Skin epidermis (tissue), 12 donors: ENCODE data around the gene ACAD10.
"Not testable (repeated sequence)": the region's sequence is repeated elsewhere in the genome, so short reads cannot be mapped to it uniquely, and the experiment has no call there.

Experiments used
- H3K27ac ChIP-seq, 21 experiments: fragments of 200-600 bp; sonication (generic) in 11 of 21; one replicate each; pipeline ENCODE4 v1.5.0; 2020; ENCODE audit warnings: mild to moderate bottlenecking in 3 of 21, inconsistent platforms in 2 of 21, moderate library complexity in 2 of 21
- H3K4me3 ChIP-seq, 7 experiments: fragments of 200-600 bp; sonication (generic) in 2 of 7; one replicate each; pipeline ENCODE4 v1.5.0; 2020; ENCODE audit warnings: inconsistent platforms in 2 of 7, mild to moderate bottlenecking in 2 of 7, moderate library complexity in 1 of 7

ACAD10 gene

GRCh38 chr12:111747333-111747732, 61.5 kb downstream of the ACAD10 start:
- no peak overlapping the region for H3K27ac ChIP-seq
- no peak overlapping the region for H3K4me3 ChIP-seq

GRCh38 chr12:111748151-111748672, 62.4 kb downstream of the ACAD10 start:
- H3K27ac ChIP-seq, result no peak overlapping the region

GRCh38 chr12:111748867-111749266, 63.0 kb downstream of the ACAD10 start:
- H3K4me3 ChIP-seq, result no peak overlapping the region
- no peak overlapping the region for H3K27ac ChIP-seq

More at GRCh38 chr12:111748151-111748672, 62.4 kb downstream of the ACAD10 start:
- no peak overlapping the region for H3K4me3 ChIP-seq

GRCh38 chr12:111749391-111749790, 63.5 kb downstream of the ACAD10 start:
- Histone ChIP-seq H3K27ac (no peak overlapping the region), H3K4me3 (no peak overlapping the region)

GRCh38 chr12:111753144-111753881, 67.5 kb downstream of the ACAD10 start:
- H3K4me3 ChIP-seq, result no peak overlapping the region
- peak overlapping the region in 1 of 21 experiments; percentile 35 for H3K27ac ChIP-seq

- Histone ChIP-seq H3K27ac (no peak overlapping the region), H3K4me3 (no peak overlapping the region)
Observed at GRCh38 chr12:111754671-111755070, 68.8 kb downstream of the ACAD10 start.

GRCh38 chr12:111756196-111756595, 70.3 kb downstream of the ACAD10 start:
- peak overlapping the region in 2 of 21 experiments; percentile 52 to 87 for H3K27ac ChIP-seq

GRCh38 chr12:111756681-111757080, 70.8 kb downstream of the ACAD10 start:
- Histone ChIP-seq H3K27ac (peak overlapping the region in 8 of 21 experiments; percentile 41 to 87 (median 81)), H3K4me3 (no peak overlapping the region)

More at GRCh38 chr12:111756196-111756595, 70.3 kb downstream of the ACAD10 start:
- H3K4me3 ChIP-seq, result no peak overlapping the region

GRCh38 chr12:111757361-111758119, 71.7 kb downstream of the ACAD10 start:
- Histone ChIP-seq H3K4me3 (no peak overlapping the region), H3K27ac (peak overlapping the region in 20 of 21 experiments; percentile 5 to 87 (median 78))

- Histone ChIP-seq H3K27ac (peak overlapping the region in 20 of 21 experiments; percentile 5 to 87 (median 78)), H3K4me3 (peak overlapping the region in 1 of 7 experiments; percentile 16)
Observed at GRCh38 chr12:111758120-111758561, 72.3 kb downstream of the ACAD10 start.

GRCh38 chr12:111759271-111759670, 73.4 kb downstream of the ACAD10 start:
- H3K27ac ChIP-seq, result peak overlapping the region in 13 of 21 experiments; percentile 12 to 83 (median 77)

GRCh38 chr12:111759991-111760390, 74.1 kb downstream of the ACAD10 start:
- no peak overlapping the region for H3K4me3 ChIP-seq
- H3K27ac ChIP-seq, result no peak overlapping the region

More at GRCh38 chr12:111759271-111759670, 73.4 kb downstream of the ACAD10 start:
- no peak overlapping the region for H3K4me3 ChIP-seq

GRCh38 chr12:111761099-111761498, 75.2 kb downstream of the ACAD10 start:
- no peak overlapping the region for H3K27ac ChIP-seq
- no peak overlapping the region for H3K4me3 ChIP-seq

GRCh38 chr12:111761706-111762105, 75.9 kb downstream of the ACAD10 start:
- Histone ChIP-seq H3K27ac (no peak overlapping the region), H3K4me3 (no peak overlapping the region)

GRCh38 chr12:111763552-111763951, 77.7 kb downstream of the ACAD10 start:
- not testable (repeated sequence) for H3K27ac ChIP-seq, H3K4me3 ChIP-seq

- Histone ChIP-seq H3K4me3 (no peak overlapping the region), H3K27ac (no peak overlapping the region)
Observed at GRCh38 chr12:111764120-111764821, 78.4 kb downstream of the ACAD10 start.

- Histone ChIP-seq H3K27ac (peak within 1 kb of the TSS in 20 of 21 experiments; percentile 58 to 89 (median 79)), H3K4me3 (peak within 1 kb of the TSS; percentile 55 to 72 (median 65))
Observed at GRCh38 chr12:111766608-111767361, 80.9 kb downstream of the ACAD10 start, which contains the start of gene ALDH2. TSS of gene ALDH2 (plus strand) at chr12:111766933. CDS start at chr12:111766983, 50 bp downstream.

- Histone ChIP-seq H3K27ac (peak overlapping the region in 20 of 21 experiments; percentile 58 to 89 (median 79)), H3K4me3 (peak overlapping the region; percentile 55 to 72 (median 65))
Observed at GRCh38 chr12:111767362-111768158, 81.7 kb downstream of the ACAD10 start.
